ENCODE results near the gene MED13L.

MED13L gene

GRCh38 chr12:115956659-115957058 is 320.8 kb downstream of the MED13L start:
- no peak overlapping the region for H3K27ac ChIP-seq (ENCODE audit: low read depth, low read length)

GRCh38 chr12:115956236-115956635 is 321.3 kb downstream of the MED13L start:
- H3K4me1 ChIP-seq (ENCODE audit: control insufficient read depth, insufficient read depth, low read length), result no peaks in the 10 kb centered on the region
- no peak overlapping the region for H3K9ac ChIP-seq (ENCODE audit: low read length)
- H3K27ac ChIP-seq (ENCODE audit: low read depth, low read length), result no peak overlapping the region
- H3K36me3 ChIP-seq (ENCODE audit: control insufficient read depth, insufficient read depth, low read length), result peaks cover 12% of the 10 kb centered on the region
- no peak overlapping the region for H3K4me3 ChIP-seq (ENCODE audit: low read length)
- no peaks in the 10 kb centered on the region for H3K27me3 ChIP-seq (ENCODE audit: control insufficient read depth, insufficient read depth, low read length)

More at GRCh38 chr12:115956659-115957058, 320.8 kb downstream of the MED13L start:
- Histone ChIP-seq H3K27me3 (ENCODE audit: control insufficient read depth, insufficient read depth, low read length) (no peaks in the 10 kb centered on the region), H3K36me3 (ENCODE audit: control insufficient read depth, insufficient read depth, low read length) (peaks cover 15% of the 10 kb centered on the region), H3K4me1 (ENCODE audit: control insufficient read depth, insufficient read depth, low read length) (no peaks in the 10 kb centered on the region), H3K9ac (ENCODE audit: low read length) (no peak overlapping the region), H3K4me3 (ENCODE audit: low read length) (no peak overlapping the region)

- peaks cover 3% of the 10 kb centered on the region for H3K36me3 ChIP-seq (ENCODE audit: control insufficient read depth, insufficient read depth, low read length)
- no peak overlapping the region for H3K27ac ChIP-seq (ENCODE audit: low read depth, low read length)
- H3K27me3 ChIP-seq (ENCODE audit: control insufficient read depth, insufficient read depth, low read length), result no peaks in the 10 kb centered on the region
- H3K9ac ChIP-seq (ENCODE audit: low read length), result no peak overlapping the region
- H3K4me3 ChIP-seq (ENCODE audit: low read length), result no peak overlapping the region
- H3K4me1 ChIP-seq (ENCODE audit: control insufficient read depth, insufficient read depth, low read length), result no peaks in the 10 kb centered on the region
Measured at GRCh38 chr12:115953450-115953849, 324.0 kb downstream of the MED13L start.

DNA sequence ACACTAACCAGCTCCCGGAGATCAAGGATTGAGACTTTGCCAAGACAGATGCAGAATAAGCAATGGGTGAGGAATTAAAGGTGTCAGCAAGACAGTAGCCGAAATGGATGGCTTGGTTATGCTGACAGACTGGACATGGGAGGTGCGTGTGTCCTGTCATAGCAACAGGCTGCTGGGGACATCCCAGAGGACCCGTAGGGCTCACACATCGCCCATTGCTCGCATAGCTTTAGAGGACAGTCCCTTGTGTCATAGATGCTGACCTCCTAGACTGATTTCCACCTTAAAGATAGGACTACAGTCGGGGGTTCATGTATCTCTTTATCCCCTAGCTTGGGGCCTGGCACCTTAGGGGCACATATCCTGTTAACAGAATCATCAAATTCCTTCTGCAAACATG is 324.5 kb downstream of the MED13L start:
- Histone ChIP-seq H3K9ac (ENCODE audit: low read length) (no peak overlapping the region), H3K36me3 (ENCODE audit: control insufficient read depth, insufficient read depth, low read length) (peaks cover 2% of the 10 kb centered on the region), H3K27me3 (ENCODE audit: control insufficient read depth, insufficient read depth, low read length) (no peaks in the 10 kb centered on the region), H3K4me3 (ENCODE audit: low read length) (no peak overlapping the region), H3K27ac (ENCODE audit: low read depth, low read length) (no peak overlapping the region), H3K4me1 (ENCODE audit: control insufficient read depth, insufficient read depth, low read length) (no peaks in the 10 kb centered on the region)

DNA sequence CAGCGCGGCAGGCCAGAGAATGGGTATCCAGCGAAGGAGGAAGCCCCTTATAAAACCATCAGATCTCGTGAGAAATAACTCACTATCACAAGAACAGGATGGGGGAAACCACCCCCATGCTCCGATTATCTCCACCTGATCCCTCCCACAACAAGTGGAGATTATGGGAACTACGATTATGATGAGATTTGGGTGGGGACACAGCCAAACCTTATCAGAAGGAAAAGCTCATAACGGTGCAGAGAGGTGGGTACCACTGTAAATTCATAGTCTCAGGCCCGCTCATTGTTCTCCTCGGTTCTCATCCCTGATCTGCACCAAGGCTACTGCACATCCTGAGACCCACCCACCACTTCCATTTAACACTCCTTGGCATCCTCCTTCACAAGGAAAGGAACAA is 326.5 kb downstream of the MED13L start:
- Histone ChIP-seq H3K9ac (ENCODE audit: low read length) (no peak overlapping the region), H3K27ac (ENCODE audit: low read depth, low read length) (no peak overlapping the region), H3K36me3 (ENCODE audit: control insufficient read depth, insufficient read depth, low read length) (no peaks in the 10 kb centered on the region)

GRCh38 chr12:115949675-115950074 is 327.8 kb downstream of the MED13L start:
- H3K36me3 ChIP-seq (ENCODE audit: control insufficient read depth, insufficient read depth, low read length), result no peaks in the 10 kb centered on the region

More for the DNA sequence above, 326.5 kb downstream of the MED13L start:
- Histone ChIP-seq H3K4me3 (ENCODE audit: low read length) (no peak overlapping the region), H3K4me1 (ENCODE audit: control insufficient read depth, insufficient read depth, low read length) (no peaks in the 10 kb centered on the region), H3K27me3 (ENCODE audit: control insufficient read depth, insufficient read depth, low read length) (no peaks in the 10 kb centered on the region)

GRCh38 chr12:115947696-115948062 is 329.8 kb downstream of the MED13L start:
- H3K36me3 ChIP-seq (ENCODE audit: control insufficient read depth, insufficient read depth, low read length), result no peaks in the 10 kb centered on the region
- no peak overlapping the region for H3K9ac ChIP-seq (ENCODE audit: low read length)
- no peaks in the 10 kb centered on the region for H3K27me3 ChIP-seq (ENCODE audit: control insufficient read depth, insufficient read depth, low read length)
- H3K4me3 ChIP-seq (ENCODE audit: low read length), result no peak overlapping the region
- H3K4me1 ChIP-seq (ENCODE audit: control insufficient read depth, insufficient read depth, low read length), result no peaks in the 10 kb centered on the region
- H3K27ac ChIP-seq (ENCODE audit: low read depth, low read length), result no peak overlapping the region

More at GRCh38 chr12:115949675-115950074, 327.8 kb downstream of the MED13L start:
- Histone ChIP-seq H3K27me3 (ENCODE audit: control insufficient read depth, insufficient read depth, low read length) (no peaks in the 10 kb centered on the region), H3K27ac (ENCODE audit: low read depth, low read length) (no peak overlapping the region), H3K9ac (ENCODE audit: low read length) (no peak overlapping the region), H3K4me1 (ENCODE audit: control insufficient read depth, insufficient read depth, low read length) (no peaks in the 10 kb centered on the region), H3K4me3 (ENCODE audit: low read length) (no peak overlapping the region)

GRCh38 chr12:115946867-115947695 is 330.4 kb downstream of the MED13L start:
- Histone ChIP-seq H3K4me1 (ENCODE audit: control insufficient read depth, insufficient read depth, low read length) (no peaks in the 10 kb centered on the region), H3K36me3 (ENCODE audit: control insufficient read depth, insufficient read depth, low read length) (no peaks in the 10 kb centered on the region), H3K27ac (ENCODE audit: low read depth, low read length) (no peak overlapping the region), H3K27me3 (ENCODE audit: control insufficient read depth, insufficient read depth, low read length) (no peaks in the 10 kb centered on the region), H3K4me3 (ENCODE audit: low read length) (no peak overlapping the region), H3K9ac (ENCODE audit: low read length) (no peak overlapping the region)

- Histone ChIP-seq H3K9ac (ENCODE audit: low read length) (no peak overlapping the region), H3K27me3 (ENCODE audit: control insufficient read depth, insufficient read depth, low read length) (no peaks in the 10 kb centered on the region), H3K4me1 (ENCODE audit: control insufficient read depth, insufficient read depth, low read length) (no peaks in the 10 kb centered on the region), H3K4me3 (ENCODE audit: low read length) (no peak overlapping the region), H3K27ac (ENCODE audit: low read depth, low read length) (no peak overlapping the region), H3K36me3 (ENCODE audit: control insufficient read depth, insufficient read depth, low read length) (no peaks in the 10 kb centered on the region)
Measured at GRCh38 chr12:115946092-115946491, 331.4 kb downstream of the MED13L start.

- Histone ChIP-seq H3K27me3 (ENCODE audit: control insufficient read depth, insufficient read depth, low read length) (no peaks in the 10 kb centered on the region), H3K9ac (ENCODE audit: low read length) (no peak overlapping the region), H3K36me3 (ENCODE audit: control insufficient read depth, insufficient read depth, low read length) (no peaks in the 10 kb centered on the region), H3K4me3 (ENCODE audit: low read length) (no peak overlapping the region), H3K27ac (ENCODE audit: low read depth, low read length) (no peak overlapping the region), H3K4me1 (ENCODE audit: control insufficient read depth, insufficient read depth, low read length) (no peaks in the 10 kb centered on the region)
Measured at GRCh38 chr12:115945491-115945885, 332.0 kb downstream of the MED13L start.

- H3K36me3 ChIP-seq (ENCODE audit: control insufficient read depth, insufficient read depth, low read length), result no peaks in the 10 kb centered on the region
- no peaks in the 10 kb centered on the region for H3K4me1 ChIP-seq (ENCODE audit: control insufficient read depth, insufficient read depth, low read length)
- H3K27me3 ChIP-seq (ENCODE audit: control insufficient read depth, insufficient read depth, low read length), result no peaks in the 10 kb centered on the region
- no peak overlapping the region for H3K4me3 ChIP-seq (ENCODE audit: low read length)
- H3K9ac ChIP-seq (ENCODE audit: low read length), result no peak overlapping the region
- H3K27ac ChIP-seq (ENCODE audit: low read depth, low read length), result no peak overlapping the region
Measured at GRCh38 chr12:115944837-115945490, 332.5 kb downstream of the MED13L start.

DNA sequence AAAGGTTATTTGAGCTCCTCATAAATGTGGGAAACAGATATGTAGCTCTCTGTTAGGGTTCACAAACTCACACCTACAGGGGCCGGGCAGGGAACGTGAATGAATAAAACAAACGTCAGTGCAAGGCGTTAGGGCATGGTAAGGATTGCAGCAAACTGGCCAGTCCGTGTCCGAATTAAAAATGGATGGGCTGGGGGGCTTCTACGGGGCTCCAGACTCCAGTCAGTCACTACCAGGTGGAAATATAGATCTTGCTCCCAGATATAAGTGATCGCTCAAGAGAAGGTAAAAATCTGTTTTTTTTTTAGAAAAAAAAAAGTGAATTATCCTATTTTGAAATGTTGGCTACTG is 333.1 kb downstream of the MED13L start:
- Histone ChIP-seq H3K27me3 (ENCODE audit: control insufficient read depth, insufficient read depth, low read length) (no peaks in the 10 kb centered on the region), H3K27ac (ENCODE audit: low read depth, low read length) (no peak overlapping the region), H3K4me1 (ENCODE audit: control insufficient read depth, insufficient read depth, low read length) (no peaks in the 10 kb centered on the region), H3K9ac (ENCODE audit: low read length) (no peak overlapping the region), H3K36me3 (ENCODE audit: control insufficient read depth, insufficient read depth, low read length) (no peaks in the 10 kb centered on the region), H3K4me3 (ENCODE audit: low read length) (no peak overlapping the region)
